GM13977 (cell line): ENCODE measurements around the gene MAPKAP1.

Experiments
- DNase-seq: peaks from one replicate; pipeline ENCODE4 v3.0.0; 2012; ENCODE audit warnings: low spot score
- in situ Hi-C: fragments of 300-500 bp; cut with MboI; formaldehyde crosslinking; loops from one replicate; pipeline ENCODE4 v1.12.0; 2022; ENCODE audit warnings: low sequenced_read_pairs, low pct_unique_long_range_greater_than_20kb, mixed read lengths, inconsistent platforms; ENCODE audit not compliant: unreplicated experiment
- TF ChIP-seq, protein P1 (sequence below): IDR thresholded peaks from 2 replicates; pipeline ENCODE4 v1.5.1; 2012; ENCODE audit warnings: mild to moderate bottlenecking, control low read depth; ENCODE audit not compliant: insufficient read depth; ENCODE audit errors: extremely low read depth, missing control alignments

Gene MAPKAP1

DNA sequence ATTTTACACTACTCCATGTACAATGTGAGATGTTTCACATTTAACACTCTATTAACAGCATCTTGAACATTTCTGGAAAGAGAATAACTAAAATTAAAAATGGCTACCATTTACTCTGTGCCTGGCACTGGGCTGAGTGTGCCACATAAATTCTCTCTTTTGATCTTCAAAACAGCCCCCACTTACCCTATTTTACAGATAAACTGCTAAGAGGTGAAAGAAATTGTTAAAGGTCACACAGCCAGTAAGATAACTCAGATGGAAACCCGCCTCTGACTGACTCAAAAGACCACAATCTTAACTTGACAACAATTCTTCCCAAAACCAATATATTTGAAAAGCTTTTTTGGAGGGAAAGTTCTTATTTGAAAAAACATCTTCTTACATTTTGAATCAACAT is 97.3 kb downstream of the MAPKAP1 start:
- in situ Hi-C loops = no loop called here
- TF ChIP-seq, protein P1, sequence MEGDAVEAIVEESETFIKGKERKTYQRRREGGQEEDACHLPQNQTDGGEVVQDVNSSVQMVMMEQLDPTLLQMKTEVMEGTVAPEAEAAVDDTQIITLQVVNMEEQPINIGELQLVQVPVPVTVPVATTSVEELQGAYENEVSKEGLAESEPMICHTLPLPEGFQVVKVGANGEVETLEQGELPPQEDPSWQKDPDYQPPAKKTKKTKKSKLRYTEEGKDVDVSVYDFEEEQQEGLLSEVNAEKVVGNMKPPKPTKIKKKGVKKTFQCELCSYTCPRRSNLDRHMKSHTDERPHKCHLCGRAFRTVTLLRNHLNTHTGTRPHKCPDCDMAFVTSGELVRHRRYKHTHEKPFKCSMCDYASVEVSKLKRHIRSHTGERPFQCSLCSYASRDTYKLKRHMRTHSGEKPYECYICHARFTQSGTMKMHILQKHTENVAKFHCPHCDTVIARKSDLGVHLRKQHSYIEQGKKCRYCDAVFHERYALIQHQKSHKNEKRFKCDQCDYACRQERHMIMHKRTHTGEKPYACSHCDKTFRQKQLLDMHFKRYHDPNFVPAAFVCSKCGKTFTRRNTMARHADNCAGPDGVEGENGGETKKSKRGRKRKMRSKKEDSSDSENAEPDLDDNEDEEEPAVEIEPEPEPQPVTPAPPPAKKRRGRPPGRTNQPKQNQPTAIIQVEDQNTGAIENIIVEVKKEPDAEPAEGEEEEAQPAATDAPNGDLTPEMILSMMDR = no peak
- DNase-seq = no peak

DNA sequence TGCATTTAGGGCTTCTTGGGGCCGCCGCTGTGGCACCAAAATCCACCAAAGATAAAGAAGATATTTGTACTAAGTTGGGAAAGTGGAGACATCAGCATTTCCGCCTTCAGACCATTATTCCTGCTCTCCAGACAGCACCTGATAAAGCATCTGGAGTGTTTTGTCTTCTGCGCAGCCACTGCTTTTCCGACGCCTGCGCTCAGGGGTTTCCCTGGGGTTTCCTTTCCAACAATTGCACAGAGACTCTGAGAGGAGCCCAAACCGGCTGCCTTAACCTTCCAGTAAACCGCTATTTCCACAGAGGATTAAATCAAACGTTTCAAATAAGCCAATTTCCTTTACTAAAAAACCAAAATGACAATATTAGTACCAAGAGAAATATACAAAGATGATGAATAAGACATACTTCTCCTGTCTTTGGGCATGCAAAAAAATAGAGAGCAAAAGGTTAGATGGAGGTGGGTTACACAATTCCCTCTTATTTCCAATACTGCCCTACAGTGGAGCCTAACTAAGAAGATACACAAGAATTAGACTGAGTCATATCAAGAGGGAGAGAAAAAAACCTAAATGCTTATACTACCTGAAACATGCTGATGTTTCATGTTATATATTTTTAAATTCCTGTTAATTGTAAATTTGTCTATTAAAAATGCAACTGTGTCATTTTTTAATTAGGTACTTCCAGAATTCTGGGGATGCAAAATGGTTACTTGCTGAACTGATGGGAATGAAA is 98.4 kb downstream of the MAPKAP1 start:
- in situ Hi-C loops = no loop called here
- no peak for DNase-seq
- TF ChIP-seq, protein P1 = no peak

DNA sequence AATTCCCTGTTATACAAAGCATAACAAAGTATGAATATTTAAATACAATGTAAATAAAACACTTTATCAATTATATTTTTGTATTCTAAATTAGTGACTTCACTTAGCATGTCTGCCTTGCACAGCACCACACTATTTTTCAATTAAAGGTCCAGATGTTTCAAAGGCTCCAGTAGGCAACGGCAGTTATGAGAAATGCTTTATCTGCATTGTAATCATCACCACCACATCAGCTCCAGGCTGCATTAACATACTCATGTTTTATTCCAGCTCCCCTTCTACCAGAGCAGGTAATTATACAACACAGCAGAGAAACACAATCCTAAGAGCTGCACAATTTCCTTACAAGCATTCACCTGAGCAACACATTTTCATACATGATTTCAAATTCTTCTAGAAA is 102.8 kb downstream of the MAPKAP1 start:
- in situ Hi-C loops = no loop called here
- TF ChIP-seq, protein P1 = no peak
- no peak for DNase-seq

DNA sequence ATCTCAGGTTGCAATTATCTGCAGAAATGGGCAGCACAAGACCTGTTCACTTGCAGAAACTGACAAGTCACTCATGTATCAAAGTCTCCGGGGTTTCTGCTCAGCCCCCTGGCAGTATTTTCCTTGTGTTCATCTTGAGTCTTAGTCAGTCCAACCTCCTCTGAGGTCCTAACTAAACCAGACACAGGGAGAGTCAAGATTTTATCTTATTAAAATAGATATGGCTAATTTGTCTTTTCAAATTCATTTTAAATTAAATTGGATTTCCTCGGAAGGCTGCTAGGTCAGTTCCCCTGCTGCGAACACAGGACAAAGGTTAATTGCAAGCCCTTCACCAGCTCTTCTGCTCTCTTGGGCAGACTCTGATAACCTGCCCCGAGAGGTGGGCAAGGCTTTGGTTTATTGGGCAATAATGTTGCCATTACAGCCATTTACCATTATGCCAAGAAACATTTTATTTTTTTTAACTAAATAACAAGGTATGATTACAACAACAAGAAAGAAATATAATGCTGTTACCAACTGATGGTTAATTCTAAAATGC is 103.5 kb downstream of the MAPKAP1 start:
- in situ Hi-C loops = no loop called here
- TF ChIP-seq, protein P1 = no peak

DNA sequence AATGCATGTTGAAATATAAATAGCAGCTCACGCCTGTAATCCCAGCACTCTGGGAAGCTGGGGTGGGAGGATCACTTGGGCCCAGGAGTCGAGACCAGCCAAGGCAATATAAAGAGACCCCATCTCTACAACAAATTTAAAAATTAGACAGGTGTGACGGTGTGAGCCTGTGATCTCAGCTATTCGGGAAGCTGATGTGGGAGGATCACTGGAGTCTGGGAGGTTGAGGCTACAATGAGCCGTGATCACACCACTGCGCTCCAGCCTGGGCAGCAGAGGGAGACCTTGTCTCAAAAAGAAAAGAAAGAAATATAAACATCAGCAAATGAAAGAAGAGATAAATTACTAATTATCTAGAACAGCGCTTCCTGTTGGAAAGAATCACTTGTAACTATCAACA is 105.0 kb downstream of the MAPKAP1 start:
- TF ChIP-seq, protein P1 = no peak
- DNase-seq = no peak
- in situ Hi-C loops = no loop called here

More for the DNA sequence above, 103.5 kb downstream of the MAPKAP1 start:
- no peak for DNase-seq

DNA sequence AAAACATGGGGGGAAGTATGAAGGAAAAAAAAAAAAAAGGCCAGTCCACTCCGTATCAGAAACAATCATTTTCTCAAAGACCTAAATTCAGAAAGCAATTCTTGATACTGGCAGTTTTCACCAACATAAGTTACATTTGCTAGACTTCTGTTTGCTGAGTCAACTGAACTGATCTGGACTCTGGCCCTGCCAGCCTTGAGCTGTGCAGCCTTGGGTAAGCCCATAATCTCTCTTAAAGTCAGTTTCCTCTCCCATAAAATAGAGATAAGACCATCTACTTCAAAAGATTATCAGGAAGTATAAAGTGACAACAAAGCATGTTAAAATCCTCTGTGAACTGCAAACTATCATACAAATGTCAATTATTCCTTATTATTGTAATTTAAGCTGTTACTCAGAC is 106.8 kb downstream of the MAPKAP1 start:
- in situ Hi-C loops = no loop called here
- TF ChIP-seq, protein P1 = no peak

More for the DNA sequence above, 106.8 kb downstream of the MAPKAP1 start:
- DNase-seq = no peak
